ENCODE measurements around the gene SEMA4F.

GRCh38 chr2:74653589-74653984, 460 bp upstream of the SEMA4F start:
- TF ChIP-seq CTCF (IDR thresholded peaks at IDR 0.05) (no peak), POLR2A (IDR thresholded peaks at IDR 0.05) (no peak)
